ENCODE results near the gene FXYD2. TPM values are rescaled to one million over a fixed set of nuclear protein-coding genes. Genes with fewer than 3 reads are reported as not detected.

Gene FXYD2
- total and polyA plus RNA-seq, 2 of the 8 experiments (the other 6 are each of a cell fraction or from before 2014, with no cell fraction given) = 0.89 to 1.1 TPM

- TF ChIP-seq CHD1 (IDR thresholded peaks at IDR 0.05; ENCODE audit: low read depth, low read length) (no peak), TBP (IDR thresholded peaks at IDR 0.05; ENCODE audit: low read depth, low read length) (no peak), CTCF (IDR thresholded peaks at IDR 0.05; ENCODE audit: control extremely low read depth in 1 of 3, insufficient read depth in 1 of 3, low read depth in 1 of 3, low read length in 3 of 3) (no peak), SIX5 (IDR thresholded peaks at IDR 0.05; ENCODE audit: low read depth, low read length) (peak; percentile 27; the same call in 1 of the 2 replicates), KDM5A (IDR thresholded peaks at IDR 0.05; ENCODE audit: low read length) (no peak), ASH2L (IDR thresholded peaks at IDR 0.05; ENCODE audit: low read length) (no peak), SP1 (IDR thresholded peaks at IDR 0.05; ENCODE audit: low read depth, low read length) (peak; percentile 8; the same call in 1 of the 2 replicates), YY1 (IDR thresholded peaks at IDR 0.05; ENCODE audit: low read depth, low read length) (0 out of 2 replicates have a peak, but pooled peaks have one; percentile 36), CREB1 (IDR thresholded peaks at IDR 0.05) (no peak), NRF1 (IDR thresholded peaks at IDR 0.05; ENCODE audit: low read depth, low read length) (no peak), CBX8 (IDR thresholded peaks at IDR 0.05; ENCODE audit: borderline replicate concordance, low read depth, low read length) (no peak), BRCA1 (IDR thresholded peaks at IDR 0.05; ENCODE audit: low read depth, low read length) (no peak), ATF3 (IDR thresholded peaks at IDR 0.05; ENCODE audit: insufficient read depth, low read depth, low read length) (no peak), CHD2 (IDR thresholded peaks at IDR 0.05; ENCODE audit: low read length) (no peak), SP4 (IDR thresholded peaks at IDR 0.05; ENCODE audit: low read length) (no peak), FOSL1 (IDR thresholded peaks at IDR 0.05; ENCODE audit: insufficient read depth, low read depth, low read length) (no peak)
Observed at GRCh38 chr11:117861151-117862018, 36.8 kb upstream of the FXYD2 start (continued).
